OCI-LY3 (cell line): Measurements from ENCODE around the gene SMPDL3B.

Source experiments
- EZH2phosphoT487 ChIP-seq: fragments of 200-600 bp; shearing (Covaris generic); IDR thresholded peaks from 2 replicates; pipeline ENCODE4 v1.6.1; 2018; ENCODE audit warnings: antibody characterized with exemption, mixed run types, low read depth
- TF ChIP-seq, protein P1 (sequence below): fragments of 200-600, 300-600 bp; sonication (generic); IDR thresholded peaks from 2 replicates; pipeline ENCODE4 v1.5.1; 2014; ENCODE audit warnings: antibody characterized with exemption, low read length, low read depth

DNA sequence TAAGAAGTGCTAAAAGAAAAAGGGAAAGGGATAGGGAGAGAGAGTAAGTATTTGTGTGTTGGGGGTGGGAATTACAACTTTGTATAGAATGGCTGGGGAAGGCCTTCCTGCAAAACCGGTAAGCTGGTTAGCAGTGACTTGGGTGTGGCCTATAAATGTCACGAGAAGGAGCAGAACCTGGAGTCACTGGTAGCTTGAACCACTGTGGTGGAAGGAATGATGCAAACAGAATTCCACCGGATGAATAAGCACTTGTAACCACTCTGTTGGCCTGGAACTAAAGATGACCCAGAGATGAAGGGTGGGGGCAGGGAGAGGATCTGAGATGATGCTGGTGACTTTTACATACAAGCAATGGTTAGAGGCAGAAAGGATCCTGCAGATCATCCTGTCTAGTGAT, 33.9 kb downstream of the SMPDL3B start:
- TF ChIP-seq, protein P1, sequence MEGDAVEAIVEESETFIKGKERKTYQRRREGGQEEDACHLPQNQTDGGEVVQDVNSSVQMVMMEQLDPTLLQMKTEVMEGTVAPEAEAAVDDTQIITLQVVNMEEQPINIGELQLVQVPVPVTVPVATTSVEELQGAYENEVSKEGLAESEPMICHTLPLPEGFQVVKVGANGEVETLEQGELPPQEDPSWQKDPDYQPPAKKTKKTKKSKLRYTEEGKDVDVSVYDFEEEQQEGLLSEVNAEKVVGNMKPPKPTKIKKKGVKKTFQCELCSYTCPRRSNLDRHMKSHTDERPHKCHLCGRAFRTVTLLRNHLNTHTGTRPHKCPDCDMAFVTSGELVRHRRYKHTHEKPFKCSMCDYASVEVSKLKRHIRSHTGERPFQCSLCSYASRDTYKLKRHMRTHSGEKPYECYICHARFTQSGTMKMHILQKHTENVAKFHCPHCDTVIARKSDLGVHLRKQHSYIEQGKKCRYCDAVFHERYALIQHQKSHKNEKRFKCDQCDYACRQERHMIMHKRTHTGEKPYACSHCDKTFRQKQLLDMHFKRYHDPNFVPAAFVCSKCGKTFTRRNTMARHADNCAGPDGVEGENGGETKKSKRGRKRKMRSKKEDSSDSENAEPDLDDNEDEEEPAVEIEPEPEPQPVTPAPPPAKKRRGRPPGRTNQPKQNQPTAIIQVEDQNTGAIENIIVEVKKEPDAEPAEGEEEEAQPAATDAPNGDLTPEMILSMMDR: no peak
- no peak for TF ChIP-seq EZH2phosphoT487
